ENCODE data around the gene MYOT. TPM values are rescaled to one million over a fixed set of nuclear protein-coding genes. Genes with fewer than 3 reads are reported as not detected.

Gene MYOT
- total RNA-seq, 1 donor from 2014 or later: not detected

GRCh38 chr5:137902408-137903133, 34.9 kb downstream of the MYOT start:
- Histone ChIP-seq H3K27me3 (ENCODE audit: control insufficient read depth, insufficient read depth, low read length) (no peaks in the 10 kb centered on the region), H3K36me3 (ENCODE audit: control insufficient read depth, insufficient read depth, low read length) (no peaks in the 10 kb centered on the region), H3K4me3 (ENCODE audit: low read depth, low read length) (no peak overlapping the region)
- FAIRE-seq (no peak), DNase-seq (ENCODE audit: low read depth) (no peak)
- no peak for TF ChIP-seq CTCF (IDR thresholded peaks at IDR 0.05; ENCODE audit: insufficient read depth, low read length, severe bottlenecking)

- Histone ChIP-seq H3K4me3 (ENCODE audit: low read depth, low read length) (no peak overlapping the region), H3K36me3 (ENCODE audit: control insufficient read depth, insufficient read depth, low read length) (no peaks in the 10 kb centered on the region), H3K27me3 (ENCODE audit: control insufficient read depth, insufficient read depth, low read length) (no peaks in the 10 kb centered on the region)
- FAIRE-seq: no peak
- no peak for TF ChIP-seq CTCF (IDR thresholded peaks at IDR 0.05; ENCODE audit: insufficient read depth, low read length, severe bottlenecking)
- no peak for DNase-seq (ENCODE audit: low read depth)
These were observed 47.1 kb downstream of the MYOT start for GRCh38 chr5:137914758-137915157.

- H3K4me3 ChIP-seq (ENCODE audit: low read depth, low read length): no peak overlapping the region
- H3K27me3 ChIP-seq (ENCODE audit: control insufficient read depth, insufficient read depth, low read length): no peaks in the 10 kb centered on the region
- FAIRE-seq: no peak
- no peak for DNase-seq (ENCODE audit: low read depth)
- no peak for TF ChIP-seq CTCF (IDR thresholded peaks at IDR 0.05; ENCODE audit: insufficient read depth, low read length, severe bottlenecking)
- no peaks in the 10 kb centered on the region for H3K36me3 ChIP-seq (ENCODE audit: control insufficient read depth, insufficient read depth, low read length)
These were observed 49.3 kb downstream of the MYOT start for GRCh38 chr5:137916923-137917322.

GRCh38 chr5:137921931-137922330, 54.3 kb downstream of the MYOT start:
- DNase-seq (ENCODE audit: low read depth): no peak
- no peaks in the 10 kb centered on the region for H3K27me3 ChIP-seq (ENCODE audit: control insufficient read depth, insufficient read depth, low read length)
- H3K36me3 ChIP-seq (ENCODE audit: control insufficient read depth, insufficient read depth, low read length): no peaks in the 10 kb centered on the region
- TF ChIP-seq CTCF (IDR thresholded peaks at IDR 0.05; ENCODE audit: insufficient read depth, low read length, severe bottlenecking): no peak
- no peak for FAIRE-seq
- H3K4me3 ChIP-seq (ENCODE audit: low read depth, low read length): no peak overlapping the region

GRCh38 chr5:137923856-137924255, 56.2 kb downstream of the MYOT start:
- DNase-seq (ENCODE audit: low read depth) (no peak), FAIRE-seq (no peak)
- Histone ChIP-seq H3K27me3 (ENCODE audit: control insufficient read depth, insufficient read depth, low read length) (no peaks in the 10 kb centered on the region), H3K36me3 (ENCODE audit: control insufficient read depth, insufficient read depth, low read length) (no peaks in the 10 kb centered on the region), H3K4me3 (ENCODE audit: low read depth, low read length) (no peak overlapping the region)
- TF ChIP-seq CTCF (IDR thresholded peaks at IDR 0.05; ENCODE audit: insufficient read depth, low read length, severe bottlenecking): no peak

GRCh38 chr5:137932800-137933199, 65.1 kb downstream of the MYOT start:
- no peak for DNase-seq (ENCODE audit: low read depth)
- H3K27me3 ChIP-seq (ENCODE audit: control insufficient read depth, insufficient read depth, low read length): no peaks in the 10 kb centered on the region
- no peak for FAIRE-seq
- TF ChIP-seq CTCF (IDR thresholded peaks at IDR 0.05; ENCODE audit: insufficient read depth, low read length, severe bottlenecking): no peak
- no peaks in the 10 kb centered on the region for H3K36me3 ChIP-seq (ENCODE audit: control insufficient read depth, insufficient read depth, low read length)
- no peak overlapping the region for H3K4me3 ChIP-seq (ENCODE audit: low read depth, low read length)

All from bronchial epithelial cell (primary cell).